Erythroblast (primary cell): ENCODE measurements around the gene TMSB4X.

Experiments
- GATA1 ChIP-seq: IDR thresholded peaks from 2 replicates; pipeline ENCODE4 v1.6.1; 2011; ENCODE audit warnings: low read depth, mild to moderate bottlenecking, control low read depth, low read length, moderate library complexity
- POLR2A ChIP-seq: IDR thresholded peaks from 2 replicates; pipeline ENCODE4 v1.6.1; 2011; ENCODE audit warnings: mild to moderate bottlenecking, low read length

GRCh38 chrX:12961196-12961718 is 13.7 kb upstream of the TMSB4X start:
- no peak for TF ChIP-seq POLR2A
- TF ChIP-seq GATA1, result no peak
